Smooth muscle cell (in vitro differentiated cells): ENCODE results near the gene ESYT3. TPM values are rescaled to one million over a fixed set of nuclear protein-coding genes. Genes with fewer than 3 reads are reported as not detected.

ENCODE experiments used
- DNase-seq: peaks from one replicate; lab custom pipeline; 2025; ENCODE audit not compliant: unreplicated experiment; lab: John Stamatoyannopoulos, UW
- H2AFZ ChIP-seq: fragments of 200-600 bp; sonication (generic); 2 replicates; pipeline ENCODE4 v1.6.0; 2016; ENCODE audit warnings: antibody characterized with exemption, low read depth, mild to moderate bottlenecking
- H3F3A ChIP-seq: fragments of 200-600 bp; sonication (generic); 2 replicates; pipeline ENCODE4 v1.6.0; 2017; ENCODE audit warnings: antibody characterized with exemption, low read depth
- H3K27ac ChIP-seq: fragments of 200-600 bp; sonication (generic); 2 replicates; pipeline ENCODE4 v1.5.1; 2016; ENCODE audit warnings: low read depth, mild to moderate bottlenecking
- H3K27me3 ChIP-seq: fragments of 200-600 bp; sonication (generic); 2 replicates; pipeline ENCODE4 v1.6.1; 2016; ENCODE audit warnings: low read depth, mild to moderate bottlenecking
- H3K36me3 ChIP-seq: fragments of 200-600 bp; sonication (generic); 2 replicates; pipeline ENCODE4 v1.5.1; 2016; ENCODE audit warnings: low read depth
- H3K4me1 ChIP-seq: fragments of 200-600 bp; sonication (generic); 2 replicates; pipeline ENCODE4 v1.5.1; 2016; ENCODE audit warnings: low read depth
- H3K4me2 ChIP-seq: fragments of 200-600 bp; sonication (generic); 2 replicates; pipeline ENCODE4 v1.6.0; 2016; ENCODE audit warnings: mild to moderate bottlenecking
- H3K4me3 ChIP-seq: fragments of 200-600 bp; sonication (generic); 2 replicates; pipeline ENCODE4 v1.5.1; 2016; ENCODE audit warnings: mild to moderate bottlenecking
- H3K79me2 ChIP-seq: fragments of 200-600 bp; sonication (generic); 2 replicates; pipeline ENCODE4 v1.6.0; 2016; ENCODE audit warnings: low read depth, mild to moderate bottlenecking
- H3K9ac ChIP-seq: fragments of 200-600 bp; sonication (generic); 2 replicates; pipeline ENCODE4 v1.6.0; 2016; ENCODE audit warnings: low read depth
- H3K9me3 ChIP-seq: fragments of 200-600 bp; sonication (generic); replicated peaks from 2 replicates; pipeline ENCODE4 v1.5.1; 2016; ENCODE audit warnings: low read depth
- H4K20me1 ChIP-seq: fragments of 200-600 bp; sonication (generic); 2 replicates; pipeline ENCODE4 v1.6.0; 2016; ENCODE audit warnings: low read depth
- CTCF ChIP-seq: fragments of 200-600 bp; sonication (generic); IDR thresholded peaks from 2 replicates; pipeline ENCODE4 v1.5.1; 2017; ENCODE audit warnings: borderline replicate concordance, mild to moderate bottlenecking, antibody characterized with exemption; ENCODE audit not compliant: insufficient read depth, poor library complexity, severe bottlenecking
- WGBS: methylation state at CpG from one replicate; pipeline ENCODE4 v1.1.7; 2016; ENCODE audit warnings: low lambda C conversion rate; 5-methylcytosine and 5-hydroxymethylcytosine counted together
- polyA plus RNA-seq: library from polyadenylated mRNA; unstranded; fragments of >200 nt; fragmentation: Nextera tagmentation; extraction: Ambion mirVana; gene quantifications from 2 replicates; pipeline ENCODE4 v1.2.1, GENCODE V29; 2016
- total RNA-seq: library from RNA; depleted of rRNA; stranded (reverse); fragments of >200 nt; gene quantifications from 2 replicates; pipeline ENCODE4 v1.2.3, GENCODE V29; 2014

Gene ESYT3
- total and polyA plus RNA-seq, 2 experiments from 2014 or later = 1.2 to 5.5 TPM

GRCh38 chr3:138468451-138468850 is 34.0 kb downstream of the ESYT3 start:
- H3K4me1 ChIP-seq = no peaks in the 10 kb centered on the region
- 85% methylated on average over 6 of the region's 6 CpGs for WGBS

DNA sequence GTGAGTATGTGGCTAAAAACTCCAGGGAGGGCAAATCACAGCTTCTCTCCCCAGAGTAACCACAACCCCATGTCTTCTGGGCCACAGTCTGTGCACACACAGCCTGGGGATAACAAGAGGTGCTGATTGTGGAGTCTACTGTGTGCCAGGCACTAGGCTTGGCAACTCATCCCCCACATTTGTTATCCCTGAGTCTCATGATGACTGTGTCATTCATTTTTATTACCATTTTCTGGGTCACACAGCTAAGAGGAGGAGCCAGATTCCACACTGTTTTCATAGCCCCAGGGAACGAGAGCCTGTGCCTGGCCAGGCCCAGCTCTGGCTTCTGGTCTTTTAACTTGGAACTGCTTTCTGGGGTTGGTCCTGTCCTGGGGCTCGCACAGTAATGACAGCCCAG is 34.5 kb downstream of the ESYT3 start:
- no peaks in the 10 kb centered on the region for H3K27me3 ChIP-seq
- H3K36me3 ChIP-seq = no peaks in the 10 kb centered on the region
- no peaks in the 10 kb centered on the region for H3K9me3 ChIP-seq
- no peaks in the 10 kb centered on the region for H3K79me2 ChIP-seq
- no peak for TF ChIP-seq CTCF
- H3K9ac ChIP-seq = no peak overlapping the region
- no peak overlapping the region for H3K27ac ChIP-seq
- H2AFZ ChIP-seq = no peak overlapping the region
- H4K20me1 ChIP-seq = no peaks in the 10 kb centered on the region
- H3F3A ChIP-seq = no peaks in the 10 kb centered on the region
- H3K4me2 ChIP-seq = no peak overlapping the region
- DNase-seq = no peak
- WGBS = 59% methylated on average over 2 of the region's 2 CpGs
- no peak overlapping the region for H3K4me3 ChIP-seq
- no peaks in the 10 kb centered on the region for H3K4me1 ChIP-seq

More at GRCh38 chr3:138468451-138468850, 34.0 kb downstream of the ESYT3 start:
- no peak overlapping the region for H3K4me2 ChIP-seq
- no peak overlapping the region for H3K9ac ChIP-seq
- no peak for TF ChIP-seq CTCF
- no peak for DNase-seq
- H3K79me2 ChIP-seq = no peaks in the 10 kb centered on the region
- H3K9me3 ChIP-seq = no peaks in the 10 kb centered on the region
- H4K20me1 ChIP-seq = no peaks in the 10 kb centered on the region
- H2AFZ ChIP-seq = no peak overlapping the region
- no peaks in the 10 kb centered on the region for H3K36me3 ChIP-seq
- H3F3A ChIP-seq = no peaks in the 10 kb centered on the region
- H3K27ac ChIP-seq = no peak overlapping the region
- no peak overlapping the region for H3K4me3 ChIP-seq
- H3K27me3 ChIP-seq = no peaks in the 10 kb centered on the region

DNA sequence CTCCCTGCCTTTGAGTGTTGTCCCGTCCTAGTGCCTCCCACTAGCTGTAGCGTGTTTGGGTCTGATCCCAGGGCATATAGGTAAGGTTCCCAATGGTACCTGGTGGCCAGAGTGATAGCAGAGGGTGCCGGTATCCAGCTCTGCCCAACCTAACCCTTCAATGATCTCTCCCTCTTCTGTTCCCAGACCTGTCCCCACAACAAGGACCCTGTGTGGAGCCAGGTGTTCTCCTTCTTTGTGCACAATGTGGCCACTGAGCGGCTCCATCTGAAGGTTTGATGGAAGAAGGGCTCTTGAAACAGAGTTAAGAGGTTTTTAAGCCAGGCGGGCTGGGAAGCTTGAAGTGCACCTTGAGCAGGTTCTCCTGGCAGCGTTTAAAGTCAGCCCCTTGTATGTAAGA is 35.5 kb downstream of the ESYT3 start:
- no peak overlapping the region for H2AFZ ChIP-seq
- no peaks in the 10 kb centered on the region for H3K27me3 ChIP-seq
- H4K20me1 ChIP-seq = no peaks in the 10 kb centered on the region
- H3K36me3 ChIP-seq = no peaks in the 10 kb centered on the region
- H3K4me1 ChIP-seq = no peaks in the 10 kb centered on the region
- no peak overlapping the region for H3K9ac ChIP-seq
- H3K9me3 ChIP-seq = no peaks in the 10 kb centered on the region
- H3F3A ChIP-seq = no peaks in the 10 kb centered on the region
- no peak for DNase-seq
- no peak for TF ChIP-seq CTCF
- H3K4me3 ChIP-seq = no peak overlapping the region
- no peaks in the 10 kb centered on the region for H3K79me2 ChIP-seq
- 93% methylated on average over 6 of the region's 6 CpGs for WGBS
- H3K27ac ChIP-seq = no peak overlapping the region
- no peak overlapping the region for H3K4me2 ChIP-seq

- no peaks in the 10 kb centered on the region for H3F3A ChIP-seq
- no peaks in the 10 kb centered on the region for H3K27me3 ChIP-seq
- H3K4me2 ChIP-seq = no peak overlapping the region
- no peaks in the 10 kb centered on the region for H3K4me1 ChIP-seq
- 82% methylated on average over 3 of the region's 3 CpGs for WGBS
- no peaks in the 10 kb centered on the region for H3K9me3 ChIP-seq
- no peaks in the 10 kb centered on the region for H3K36me3 ChIP-seq
- no peak overlapping the region for H2AFZ ChIP-seq
- H3K27ac ChIP-seq = no peak overlapping the region
- no peak overlapping the region for H3K4me3 ChIP-seq
- TF ChIP-seq CTCF = no peak
- no peaks in the 10 kb centered on the region for H4K20me1 ChIP-seq
- H3K9ac ChIP-seq = no peak overlapping the region
- H3K79me2 ChIP-seq = no peaks in the 10 kb centered on the region
- DNase-seq = no peak
Observed at GRCh38 chr3:138470687-138471086, 36.3 kb downstream of the ESYT3 start.
